GM18507 (cell line): ENCODE data around the gene KCNIP2.
A peak's percentile ranks its signal among the peaks of the same experiment; 100 is the strongest.
"Not testable (repeated sequence)": the region's sequence is repeated elsewhere in the genome, so short reads cannot be mapped to it uniquely, and the experiment has no call there.

Experiments
- DNase-seq: peaks from one replicate; pipeline ENCODE4 v3.0.0; 2011; ENCODE audit warnings: low read depth; ENCODE audit not compliant: insufficient read length; ENCODE audit errors: extremely low spot score
- FAIRE-seq: peaks from 2 replicates; lab custom pipeline; 2011; peaks lifted over from hg19 to GRCh38; lab: Jason Lieb, UNC

KCNIP2 gene

GRCh38 chr10:101793526-101793925 lies 50.1 kb downstream of the KCNIP2 start:
- FAIRE-seq (no peak), DNase-seq (no peak)

- FAIRE-seq (no peak), DNase-seq (no peak)
Observed at GRCh38 chr10:101789686-101790085, 53.9 kb downstream of the KCNIP2 start.

DNA sequence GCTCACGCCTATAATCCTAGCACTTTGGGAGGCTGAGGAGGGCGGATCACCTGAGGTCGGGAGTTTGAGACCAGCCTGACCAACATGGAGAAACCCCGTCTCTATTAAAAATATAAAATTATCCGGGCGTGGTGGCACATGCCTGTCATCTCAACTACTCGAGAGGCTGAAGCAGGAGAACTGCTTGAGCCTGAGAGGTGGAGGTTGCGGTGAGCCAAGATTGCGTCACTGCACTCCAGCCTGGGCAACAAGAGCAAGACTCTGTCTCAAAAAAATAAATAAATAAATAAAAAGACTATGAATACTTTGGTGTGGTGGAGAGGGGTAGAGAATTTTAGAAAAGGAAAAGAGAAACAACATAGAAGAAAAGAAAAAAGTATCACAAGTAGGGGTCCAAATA lies 54.4 kb downstream of the KCNIP2 start:
- not testable (repeated sequence) for FAIRE-seq, DNase-seq

- DNase-seq (no peak), FAIRE-seq (no peak)
Observed at GRCh38 chr10:101785801-101786200, 57.8 kb downstream of the KCNIP2 start.

DNA sequence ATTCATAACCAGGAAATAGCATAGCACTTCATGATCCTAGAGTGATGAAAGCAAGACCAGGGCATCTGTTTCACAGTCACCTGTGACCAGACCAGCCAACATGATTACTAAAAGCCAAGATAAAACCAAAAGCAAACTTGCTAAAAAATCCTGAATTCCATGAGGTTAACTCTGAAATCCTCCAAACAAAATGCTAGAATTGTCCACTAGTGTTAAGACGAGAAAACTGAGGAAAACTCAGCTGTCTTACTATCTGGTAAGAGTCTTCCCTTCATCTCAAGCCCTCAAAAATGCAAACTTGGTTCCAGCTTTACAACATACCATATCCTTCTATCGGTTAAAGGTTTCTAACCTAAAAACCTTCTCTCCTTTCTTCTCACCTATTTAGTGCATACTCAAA lies 59.0 kb downstream of the KCNIP2 start:
- DNase-seq = no peak
- no peak for FAIRE-seq

GRCh38 chr10:101783736-101784118 lies 59.9 kb downstream of the KCNIP2 start:
- no peak for DNase-seq
- FAIRE-seq = no peak

- peak; percentile 75 for FAIRE-seq
Observed at GRCh38 chr10:101782811-101783735, 60.5 kb downstream of the KCNIP2 start, which contains the start of gene NPM3. TSS of gene NPM3 (minus strand) at chr10:101783446. CDS start at chr10:101783390, 56 bp downstream.

DNA sequence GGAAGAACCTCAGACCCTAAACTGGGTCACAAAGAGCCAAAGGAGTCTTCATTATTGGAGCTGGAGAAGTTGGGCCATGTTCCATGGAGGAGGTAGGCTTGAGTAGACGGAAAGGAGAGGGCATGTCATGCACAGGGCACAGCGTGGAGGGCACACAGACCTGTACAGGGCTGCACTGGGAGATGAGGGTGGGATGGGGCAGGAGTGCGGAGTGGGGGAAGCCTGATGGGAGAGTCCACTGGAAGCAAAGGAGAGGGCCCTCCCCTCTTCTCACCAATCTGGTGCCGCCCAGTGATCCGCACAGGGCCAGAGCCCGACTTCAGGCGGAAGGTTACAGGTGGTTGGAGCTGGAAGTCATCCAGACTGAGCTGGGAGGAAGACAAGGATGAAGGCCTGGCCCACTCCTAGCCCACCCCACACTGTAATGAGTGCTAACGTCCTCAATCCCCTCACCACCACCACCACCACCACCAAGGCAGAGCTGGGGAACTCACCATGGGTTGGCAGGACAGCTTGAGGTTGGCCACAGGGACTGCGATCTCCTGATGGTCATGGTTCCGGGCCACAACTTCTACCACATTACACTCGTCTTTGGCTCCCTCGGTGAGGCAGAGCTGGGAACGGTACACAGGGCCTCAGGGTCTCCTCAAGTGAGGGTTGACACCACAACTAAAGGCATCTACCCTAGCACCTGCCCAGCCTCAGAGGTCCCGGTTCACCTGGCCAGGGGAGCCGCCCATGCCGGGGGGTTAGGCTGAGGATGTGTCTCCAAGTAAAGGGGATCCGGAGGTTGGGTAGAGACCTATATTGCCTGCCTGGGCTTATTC lies 61.4 kb downstream of the KCNIP2 start:
- no peak for FAIRE-seq

More at GRCh38 chr10:101782811-101783735, 60.5 kb downstream of the KCNIP2 start, which contains the start of gene NPM3:
- peak; percentile 87 for DNase-seq

DNA sequence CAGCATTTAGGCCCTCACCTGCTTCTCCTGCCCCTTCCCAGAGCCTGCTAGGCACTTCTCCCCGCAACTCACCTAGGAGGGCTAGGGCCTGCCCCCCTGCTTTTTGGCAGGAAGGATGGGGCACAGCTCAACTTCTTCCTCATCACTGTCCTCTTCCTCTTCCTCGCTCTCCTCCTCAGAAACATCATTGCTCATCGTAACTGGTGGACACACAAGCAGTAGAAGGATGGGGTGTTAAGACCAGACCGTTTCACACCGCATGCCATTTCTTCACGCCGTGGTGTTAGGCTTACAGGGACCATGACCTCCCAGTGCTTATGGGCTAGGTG lies 62.0 kb downstream of the KCNIP2 start:
- no peak for FAIRE-seq
- no peak for DNase-seq

More for the DNA sequence above, 61.4 kb downstream of the KCNIP2 start:
- DNase-seq = no peak

- peak; percentile 72 for DNase-seq
- peak; percentile 80 for FAIRE-seq
Observed at GRCh38 chr10:101780818-101781654, 62.6 kb downstream of the KCNIP2 start.

DNA sequence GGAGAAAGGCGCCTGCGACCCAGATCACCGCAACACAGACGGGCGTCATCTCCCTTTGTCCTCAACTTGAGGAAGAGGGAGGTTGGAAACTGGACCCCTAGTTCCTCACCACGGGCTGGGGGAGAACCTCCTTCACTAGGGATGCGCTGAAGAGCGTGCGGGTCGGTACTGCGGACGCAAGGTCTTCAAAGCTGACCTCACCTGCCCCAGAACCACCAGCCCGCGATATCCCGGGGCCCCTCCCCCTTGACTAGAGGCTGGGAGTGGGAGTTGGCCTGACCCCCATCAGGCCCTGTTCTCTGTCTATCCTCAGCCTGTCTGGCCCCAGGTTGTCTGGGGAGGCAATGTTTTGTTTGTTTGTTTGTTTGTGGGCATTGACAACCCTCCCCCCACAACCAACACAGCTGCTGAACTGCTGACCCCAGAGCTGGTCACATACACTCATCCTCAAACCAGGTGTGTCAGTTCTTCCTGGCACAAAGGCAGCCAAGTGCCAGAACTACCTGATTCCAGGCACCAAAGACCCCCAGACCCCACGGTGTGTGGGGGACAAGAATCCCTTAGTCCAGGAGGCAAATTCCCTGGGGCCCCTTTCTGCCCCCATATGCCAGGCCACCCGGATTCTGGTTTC lies 63.3 kb downstream of the KCNIP2 start:
- FAIRE-seq (no peak), DNase-seq (no peak)

DNA sequence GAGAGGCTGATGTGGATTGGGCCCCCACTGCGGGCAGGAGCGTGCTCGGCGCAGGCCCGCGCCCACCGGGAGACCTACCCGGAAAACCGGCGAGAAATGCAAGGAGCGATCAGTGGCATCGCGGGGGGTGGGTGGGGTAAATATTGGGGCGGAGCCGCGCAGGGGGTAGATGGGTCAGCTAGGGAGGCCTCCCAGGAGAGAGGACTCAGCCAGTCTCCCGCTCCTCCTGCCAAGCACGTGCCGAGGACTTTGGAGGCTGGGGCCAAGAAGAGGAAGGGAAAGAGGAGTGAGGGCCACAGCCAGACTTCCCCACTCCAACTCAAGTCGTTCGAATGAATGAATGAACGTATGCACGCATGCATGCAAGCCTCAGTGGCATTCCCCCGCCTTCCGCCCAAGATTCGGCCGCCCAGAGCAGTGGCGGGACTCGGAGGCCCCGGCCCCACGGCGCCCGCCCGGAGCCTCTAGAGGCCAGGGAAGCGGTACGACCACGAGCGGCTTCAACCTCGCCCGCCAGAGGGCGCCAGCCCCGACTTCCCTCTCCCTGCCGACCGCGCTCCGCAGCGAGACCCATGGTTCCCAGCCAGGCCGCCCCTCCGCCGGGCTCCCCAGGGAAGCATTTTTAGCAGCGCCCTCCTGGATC lies 63.9 kb downstream of the KCNIP2 start:
- FAIRE-seq (peak; percentile 76), DNase-seq (peak; percentile 75)

GRCh38 chr10:101778781-101779543 lies 64.6 kb downstream of the KCNIP2 start:
- peak; percentile 81 for FAIRE-seq
- DNase-seq = no peak

DNA sequence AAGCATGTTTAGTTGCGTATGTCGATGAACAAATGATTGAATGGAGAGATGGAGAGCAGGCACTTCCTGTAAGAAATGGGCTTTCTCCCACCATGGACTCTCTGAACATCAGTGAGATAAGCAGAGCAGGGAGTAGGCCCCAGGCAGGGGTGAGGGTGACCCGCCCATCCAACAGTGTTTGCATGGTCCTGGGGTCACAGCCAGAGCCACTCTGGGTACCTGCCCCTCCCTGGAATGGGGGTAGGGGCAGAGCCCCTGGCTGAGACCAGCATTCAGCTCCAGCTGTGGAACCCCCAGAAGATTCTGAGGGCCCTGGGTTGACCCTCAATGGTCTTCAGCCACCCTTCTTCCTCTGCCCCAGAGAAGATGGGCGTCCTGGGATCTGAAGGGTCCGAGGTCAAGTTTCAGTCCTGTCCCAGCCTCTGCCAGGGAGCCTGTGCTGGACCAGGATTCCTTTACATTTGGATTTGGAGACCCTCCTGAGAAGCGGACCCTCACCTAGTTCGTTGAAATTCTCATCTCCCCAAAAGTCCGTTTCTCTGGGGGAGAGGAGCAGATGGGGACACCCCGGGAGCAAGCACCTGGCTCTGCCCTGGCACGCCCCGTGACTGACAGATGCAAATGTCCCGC lies 65.3 kb downstream of the KCNIP2 start:
- FAIRE-seq (no peak), DNase-seq (no peak)

DNA sequence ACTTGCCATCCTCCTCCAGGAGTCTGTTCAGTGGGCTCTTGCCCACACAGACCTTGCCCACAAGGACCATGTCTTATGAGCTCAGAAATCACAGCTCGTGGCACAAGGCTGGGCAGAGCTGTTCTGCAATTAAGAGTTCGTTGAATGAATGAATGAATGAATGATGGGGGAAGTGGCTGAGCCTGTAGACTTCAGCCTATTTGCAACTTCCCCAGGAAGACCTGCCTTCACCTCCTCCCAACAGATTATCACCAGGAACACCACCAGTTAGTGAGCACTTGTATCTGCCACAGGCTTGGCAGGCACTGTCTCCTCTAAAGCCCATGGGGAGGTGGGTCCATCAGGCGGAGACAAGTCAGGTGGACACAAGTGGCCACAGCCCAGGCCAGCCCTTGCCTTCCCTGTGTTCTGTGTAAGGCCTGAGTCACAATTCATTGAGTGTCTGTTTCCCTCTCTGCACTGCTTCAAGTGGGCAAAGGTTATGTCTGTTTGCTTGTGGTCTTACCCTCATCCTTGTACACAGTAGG lies 65.9 kb downstream of the KCNIP2 start:
- FAIRE-seq = no peak
- no peak for DNase-seq

DNA sequence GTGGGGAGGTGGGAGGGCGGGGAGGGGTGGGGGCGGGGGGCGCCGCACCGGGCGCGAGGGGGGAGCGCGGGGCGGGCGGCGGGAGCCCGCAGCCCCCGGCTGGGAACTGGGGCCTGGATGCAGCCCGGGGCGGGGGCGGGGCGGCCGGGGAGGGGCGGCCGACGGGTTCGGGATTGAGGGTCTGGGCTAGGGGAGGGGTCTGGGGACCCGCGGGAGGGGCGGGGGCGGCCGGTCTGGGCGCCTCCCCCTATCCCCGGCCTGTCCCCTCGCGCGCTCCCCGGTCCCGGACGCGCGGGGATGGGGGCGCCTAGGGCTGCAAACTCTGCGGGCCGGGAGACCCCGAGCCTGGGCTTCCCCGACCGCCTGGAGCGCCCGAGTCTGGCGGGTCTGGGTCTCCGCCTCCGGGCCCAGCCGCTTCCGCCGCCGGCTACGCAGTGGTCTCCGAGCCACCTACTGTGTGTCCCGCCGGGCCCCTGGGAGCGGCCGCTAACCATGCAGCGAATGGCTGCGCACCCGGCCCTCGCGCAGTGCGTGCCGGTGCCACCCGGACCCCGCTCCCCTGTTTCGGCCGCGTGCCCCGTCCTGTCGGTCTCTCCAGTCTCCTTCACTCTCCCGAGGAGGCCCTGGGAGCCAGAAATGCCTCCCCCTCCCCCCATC lies 67.3 kb downstream of the KCNIP2 start:
- no peak for DNase-seq
- FAIRE-seq = no peak
